PC-3 (cell line): ENCODE measurements around the gene ATP10A.

Experiments
- CTCF ChIP-seq: fragments of 300-600 bp; sonication (generic); conservative IDR thresholded peaks from 2 replicates; pipeline ENCODE4 v1.5.1; 2017; ENCODE audit warnings: antibody characterized with exemption, low read depth, mild to moderate bottlenecking, low read length
- EZH2 ChIP-seq: fragments of 300-600 bp; sonication (generic); IDR thresholded peaks from one replicate; pipeline ENCODE4 v1.6.1; 2017; ENCODE audit warnings: antibody characterized with exemption, mild to moderate bottlenecking, low read length; ENCODE audit not compliant: unreplicated experiment
- EZH2phosphoT487 ChIP-seq: fragments of 300-600 bp; sonication (generic); IDR thresholded peaks from 2 replicates; pipeline ENCODE4 v1.6.1; 2018; ENCODE audit warnings: mild to moderate bottlenecking, antibody characterized with exemption, low read length, borderline replicate concordance

GRCh38 chr15:25909325-25909724 lies 46.2 kb upstream of the ATP10A start:
- no peak for TF ChIP-seq CTCF
- no peak for TF ChIP-seq EZH2phosphoT487
- no peak for TF ChIP-seq EZH2
